ENCODE measurements around the gene CAMP. TPM values are rescaled to one million over a fixed set of nuclear protein-coding genes. Genes with fewer than 3 reads are reported as not detected.
A peak's percentile ranks its signal among the peaks of the same experiment; 100 is the strongest.

CAMP gene
- total and polyA plus RNA-seq, 3 experiments from 2014 or later, result not detected

- Histone ChIP-seq H3K36me3 (ENCODE audit: insufficient read depth, low read length) (no peaks in the 10 kb centered on the region), H3K9me3 (ENCODE audit: low read length) (no peaks in the 10 kb centered on the region), H3K27me3 (ENCODE audit: insufficient read depth, low read length, poor library complexity, severe bottlenecking) (no peaks in the 10 kb centered on the region), H3K27ac (ENCODE audit: low read depth, low read length) (no peak overlapping the region), H3K4me3 (ENCODE audit: low read length) (no peak overlapping the region), H3K4me1 (ENCODE audit: insufficient read depth, low read length) (no peaks in the 10 kb centered on the region)
- H3K36me3 Mint-ChIP-seq, result no peaks in the 10 kb centered on the region
- no peaks in the 10 kb centered on the region for H3K4me1 Mint-ChIP-seq
- no peak overlapping the region for H3K4me3 Mint-ChIP-seq
- CTCF ChIA-PET, result no interaction called here
- peaks cover 0 to 2% of the 10 kb centered on the region in 2 donors for H3K27me3 Mint-ChIP-seq
- POLR2A ChIA-PET, result no interaction called here
- no peaks in the 10 kb centered on the region for H3K9me3 Mint-ChIP-seq
- no peak overlapping the region for H3K27ac Mint-ChIP-seq
- DNase-seq, result no peak
Observed at GRCh38 chr3:48215876-48216275, 7.4 kb upstream of the CAMP start.

GRCh38 chr3:48217449-48217848 is 5.8 kb upstream of the CAMP start:
- Mint-ChIP-seq H3K27ac (peak overlapping the region in 1 of 8 donors; percentile 7), H3K27me3 (peaks cover 0 to 2% of the 10 kb centered on the region in 2 donors), H3K9me3 (no peaks in the 10 kb centered on the region), H3K36me3 (no peaks in the 10 kb centered on the region), H3K4me1 (no peaks in the 10 kb centered on the region), H3K4me3 (no peak overlapping the region)
- Histone ChIP-seq H3K4me1 (ENCODE audit: insufficient read depth, low read length) (no peaks in the 10 kb centered on the region), H3K27ac (ENCODE audit: low read depth, low read length) (no peak overlapping the region), H3K27me3 (ENCODE audit: insufficient read depth, low read length, poor library complexity, severe bottlenecking) (no peaks in the 10 kb centered on the region), H3K9me3 (ENCODE audit: low read length) (no peaks in the 10 kb centered on the region), H3K4me3 (ENCODE audit: low read length) (no peak overlapping the region), H3K36me3 (ENCODE audit: insufficient read depth, low read length) (no peaks in the 10 kb centered on the region)
- DNase-seq, result no peak
- ChIA-PET POLR2A (no interaction called here), CTCF (no interaction called here)

- no peaks in the 10 kb centered on the region for H3K36me3 ChIP-seq (ENCODE audit: insufficient read depth, low read length)
- ChIA-PET POLR2A (no interaction called here), CTCF (no interaction called here)
- no peak overlapping the region for H3K27ac ChIP-seq (ENCODE audit: low read depth, low read length)
- H3K27me3 ChIP-seq (ENCODE audit: insufficient read depth, low read length, poor library complexity, severe bottlenecking), result no peaks in the 10 kb centered on the region
- Mint-ChIP-seq H3K27ac (no peak overlapping the region), H3K4me3 (no peak overlapping the region), H3K36me3 (no peaks in the 10 kb centered on the region), H3K27me3 (peaks cover 0 to 2% of the 10 kb centered on the region in 2 donors), H3K9me3 (no peaks in the 10 kb centered on the region), H3K4me1 (no peaks in the 10 kb centered on the region)
- no peaks in the 10 kb centered on the region for H3K4me1 ChIP-seq (ENCODE audit: insufficient read depth, low read length)
- no peak overlapping the region for H3K4me3 ChIP-seq (ENCODE audit: low read length)
- H3K9me3 ChIP-seq (ENCODE audit: low read length), result no peaks in the 10 kb centered on the region
- DNase-seq, result no peak
Observed at GRCh38 chr3:48218537-48218936, 4.8 kb upstream of the CAMP start.

- no peaks in the 10 kb centered on the region for H3K4me1 ChIP-seq (ENCODE audit: insufficient read depth, low read length)
- ChIA-PET CTCF (no interaction called here), POLR2A (interaction anchor here (0.6 kb wide), 1 partner anchor 593 kb away, joined by 4 read pairs; no protein-coding TSS in a partner anchor)
Observed at GRCh38 chr3:48219543-48219942, 3.8 kb upstream of the CAMP start.

GRCh38 chr3:48220746-48221145 is 2.5 kb upstream of the CAMP start:
- Histone ChIP-seq H3K9me3 (ENCODE audit: low read length) (no peaks in the 10 kb centered on the region), H3K36me3 (ENCODE audit: insufficient read depth, low read length) (no peaks in the 10 kb centered on the region), H3K4me1 (ENCODE audit: insufficient read depth, low read length) (no peaks in the 10 kb centered on the region), H3K4me3 (ENCODE audit: low read length) (no peak overlapping the region), H3K27me3 (ENCODE audit: insufficient read depth, low read length, poor library complexity, severe bottlenecking) (no peaks in the 10 kb centered on the region), H3K27ac (ENCODE audit: low read depth, low read length) (no peak overlapping the region)
- POLR2A ChIA-PET, result no interaction called here
- CTCF ChIA-PET, result no interaction called here
- Mint-ChIP-seq H3K4me1 (no peaks in the 10 kb centered on the region), H3K9me3 (no peaks in the 10 kb centered on the region), H3K27me3 (peaks cover 4 to 5% of the 10 kb centered on the region in 2 donors), H3K27ac (no peak overlapping the region), H3K36me3 (no peaks in the 10 kb centered on the region), H3K4me3 (no peak overlapping the region)
- DNase-seq, result no peak

More at GRCh38 chr3:48219543-48219942, 3.8 kb upstream of the CAMP start:
- Mint-ChIP-seq H3K27me3 (peaks cover 0 to 5% of the 10 kb centered on the region in 2 donors), H3K36me3 (no peaks in the 10 kb centered on the region), H3K4me1 (no peaks in the 10 kb centered on the region), H3K4me3 (no peak overlapping the region), H3K27ac (no peak overlapping the region), H3K9me3 (no peaks in the 10 kb centered on the region)
- no peak overlapping the region for H3K4me3 ChIP-seq (ENCODE audit: low read length)
- no peaks in the 10 kb centered on the region for H3K36me3 ChIP-seq (ENCODE audit: insufficient read depth, low read length)
- H3K9me3 ChIP-seq (ENCODE audit: low read length), result no peaks in the 10 kb centered on the region
- no peak overlapping the region for H3K27ac ChIP-seq (ENCODE audit: low read depth, low read length)
- DNase-seq, result no peak
- no peaks in the 10 kb centered on the region for H3K27me3 ChIP-seq (ENCODE audit: insufficient read depth, low read length, poor library complexity, severe bottlenecking)

GRCh38 chr3:48225587-48225986 is 2.3 kb downstream of the CAMP start:
- Histone ChIP-seq H3K36me3 (ENCODE audit: insufficient read depth, low read length) (no peaks in the 10 kb centered on the region), H3K9me3 (ENCODE audit: low read length) (no peaks in the 10 kb centered on the region), H3K4me1 (ENCODE audit: insufficient read depth, low read length) (no peaks in the 10 kb centered on the region), H3K27me3 (ENCODE audit: insufficient read depth, low read length, poor library complexity, severe bottlenecking) (no peaks in the 10 kb centered on the region), H3K4me3 (ENCODE audit: low read length) (no peak overlapping the region), H3K27ac (ENCODE audit: low read depth, low read length) (no peak overlapping the region)
- Mint-ChIP-seq H3K4me3 (no peak overlapping the region), H3K36me3 (no peaks in the 10 kb centered on the region), H3K27ac (peak overlapping the region in 1 of 8 donors; percentile 75), H3K4me1 (peaks cover 5 to 10% (median 9%) of the 10 kb centered on the region in 3 donors), H3K9me3 (no peaks in the 10 kb centered on the region), H3K27me3 (peaks cover 7 to 11% of the 10 kb centered on the region in 2 donors)
- CTCF ChIA-PET, result no interaction called here
- no peak for DNase-seq
- POLR2A ChIA-PET, result no interaction called here

- CTCF ChIA-PET, result no interaction called here
Observed at GRCh38 chr3:48226939-48227338, 3.6 kb downstream of the CAMP start.

GRCh38 chr3:48232232-48232631 is 8.9 kb downstream of the CAMP start:
- DNase-seq, result no peak
- H3K9me3 Mint-ChIP-seq, result no peaks in the 10 kb centered on the region
- Histone ChIP-seq H3K4me3 (ENCODE audit: low read length) (no peak overlapping the region), H3K4me1 (ENCODE audit: insufficient read depth, low read length) (no peaks in the 10 kb centered on the region), H3K27ac (ENCODE audit: low read depth, low read length) (no peak overlapping the region), H3K9me3 (ENCODE audit: low read length) (no peaks in the 10 kb centered on the region), H3K27me3 (ENCODE audit: insufficient read depth, low read length, poor library complexity, severe bottlenecking) (no peaks in the 10 kb centered on the region), H3K36me3 (ENCODE audit: insufficient read depth, low read length) (no peaks in the 10 kb centered on the region)
- peaks cover 7 to 9% (median 9%) of the 10 kb centered on the region in 3 donors for H3K4me1 Mint-ChIP-seq
- H3K4me3 Mint-ChIP-seq, result no peak overlapping the region
- H3K27ac Mint-ChIP-seq, result no peak overlapping the region
- H3K36me3 Mint-ChIP-seq, result no peaks in the 10 kb centered on the region
- POLR2A ChIA-PET, result no interaction called here
- peaks cover 2 to 4% of the 10 kb centered on the region in 2 donors for H3K27me3 Mint-ChIP-seq
- CTCF ChIA-PET, result interaction anchor here (1.2 kb wide), 1 partner anchor 204 kb away, joined by 4 read pairs; no protein-coding TSS in a partner anchor

More at GRCh38 chr3:48226939-48227338, 3.6 kb downstream of the CAMP start:
- H3K27ac ChIP-seq (ENCODE audit: low read depth, low read length), result no peak overlapping the region
- Mint-ChIP-seq H3K4me3 (no peak overlapping the region), H3K36me3 (no peaks in the 10 kb centered on the region), H3K9me3 (no peaks in the 10 kb centered on the region), H3K27ac (peak overlapping the region in 2 of 8 donors; percentile 48 to 61), H3K4me1 (peaks cover 5 to 10% (median 9%) of the 10 kb centered on the region in 3 donors), H3K27me3 (peaks cover 7 to 11% of the 10 kb centered on the region in 2 donors)
- no peaks in the 10 kb centered on the region for H3K4me1 ChIP-seq (ENCODE audit: insufficient read depth, low read length)
- no peaks in the 10 kb centered on the region for H3K36me3 ChIP-seq (ENCODE audit: insufficient read depth, low read length)
- POLR2A ChIA-PET, result no interaction called here
- H3K27me3 ChIP-seq (ENCODE audit: insufficient read depth, low read length, poor library complexity, severe bottlenecking), result no peaks in the 10 kb centered on the region
- peak in 1 of 5 donors; percentile 18 for DNase-seq
- H3K9me3 ChIP-seq (ENCODE audit: low read length), result no peaks in the 10 kb centered on the region
- no peak overlapping the region for H3K4me3 ChIP-seq (ENCODE audit: low read length)
